Measurements from ENCODE around the gene PIGZ. TPM values are rescaled to one million over a fixed set of nuclear protein-coding genes. Genes with fewer than 3 reads are reported as not detected.

PIGZ gene
- total and polyA plus RNA-seq, 8 donors = 1.2 to 125 (median 5.4) TPM

- no peak for DNase-seq
Measured at GRCh38 chr3:196965112-196965803, 3.4 kb downstream of the PIGZ start.

DNA sequence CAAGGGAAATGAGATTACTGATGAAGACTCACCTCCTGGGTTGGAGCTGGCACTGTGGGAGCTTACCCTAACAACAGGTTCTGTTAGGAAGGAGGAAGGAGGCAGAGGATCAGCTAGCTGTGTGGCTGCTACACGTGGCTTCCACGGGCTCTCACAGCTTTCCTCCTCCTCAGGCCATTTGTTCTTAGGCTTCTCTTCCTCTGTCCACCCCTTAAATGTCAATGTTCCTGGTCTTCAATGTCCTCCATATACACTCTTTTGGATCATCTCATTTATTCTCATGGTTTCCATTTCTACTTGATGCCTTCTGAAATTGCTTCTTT lies 5.0 kb downstream of the PIGZ start:
- 71 to 97% (median 86%) methylated on average over 2 of the region's 2 CpGs for WGBS, 5 donors
- DNase-seq = no peak
- H3K4me1 ChIP-seq = peaks cover 7 to 35% (median 17%) of the 10 kb centered on the region in 4 donors
- intact Hi-C loops (cut with DNase I; ENCODE audit: low total_unique reads) = loop anchor here (10.0 kb wide), 1 partner anchor 129 kb away; no protein-coding TSS in a partner anchor
- no peaks in the 10 kb centered on the region for H3K9me3 ChIP-seq
- H3K36me3 ChIP-seq = peaks cover 0 to 10% (median 5%) of the 10 kb centered on the region in 4 donors
- no peak overlapping the region for H3K4me3 ChIP-seq
- no peak for TF ChIP-seq POLR2A (IDR thresholded peaks at IDR 0.05)
- no peak for TF ChIP-seq POLR2AphosphoS5 (IDR thresholded peaks at IDR 0.05)
- TF ChIP-seq CTCF (IDR thresholded peaks at IDR 0.05) = no peak
- no peak for TF ChIP-seq EP300 (IDR thresholded peaks at IDR 0.05)
- H3K27me3 ChIP-seq = no peaks in the 10 kb centered on the region
- no peak overlapping the region for H3K27ac ChIP-seq

More at GRCh38 chr3:196965112-196965803, 3.4 kb downstream of the PIGZ start:
- Histone ChIP-seq H3K27me3 (no peaks in the 10 kb centered on the region), H3K27ac (no peak overlapping the region), H3K4me1 (peaks cover 7 to 48% (median 24%) of the 10 kb centered on the region in 4 donors), H3K4me3 (no peak overlapping the region), H3K36me3 (peaks cover 0 to 10% (median 5%) of the 10 kb centered on the region in 4 donors), H3K9me3 (no peaks in the 10 kb centered on the region)
- WGBS, 5 donors = 89 to 95% (median 92%) methylated on average over 11 of the region's 11 CpGs
- TF ChIP-seq POLR2AphosphoS5 (IDR thresholded peaks at IDR 0.05) = no peak
- no peak for TF ChIP-seq POLR2A (IDR thresholded peaks at IDR 0.05)
- TF ChIP-seq CTCF (IDR thresholded peaks at IDR 0.05) = no peak
- TF ChIP-seq EP300 (IDR thresholded peaks at IDR 0.05) = no peak
- intact Hi-C loops (cut with DNase I; ENCODE audit: low total_unique reads) = loop anchor here (10.0 kb wide), 1 partner anchor 130 kb away; no protein-coding TSS in a partner anchor

GRCh38 chr3:196962930-196963630 lies 5.6 kb downstream of the PIGZ start:
- Histone ChIP-seq H3K4me1 (peaks cover 5 to 30% (median 13%) of the 10 kb centered on the region in 4 donors), H3K9me3 (no peaks in the 10 kb centered on the region), H3K27ac (no peak overlapping the region), H3K4me3 (no peak overlapping the region), H3K36me3 (peaks cover 0 to 10% (median 5%) of the 10 kb centered on the region in 4 donors), H3K27me3 (no peaks in the 10 kb centered on the region)
- 81 to 90% (median 84%) methylated on average over 10 of the region's 10 CpGs for WGBS, 5 donors
- DNase-seq = no peak
- no peak for TF ChIP-seq CTCF (IDR thresholded peaks at IDR 0.05)
- TF ChIP-seq EP300 (IDR thresholded peaks at IDR 0.05) = no peak
- TF ChIP-seq POLR2A (IDR thresholded peaks at IDR 0.05) = no peak
- no peak for TF ChIP-seq POLR2AphosphoS5 (IDR thresholded peaks at IDR 0.05)
- intact Hi-C loops (cut with DNase I; ENCODE audit: low total_unique reads) = loop anchor here (10.0 kb wide), 1 partner anchor 128 kb away; no protein-coding TSS in a partner anchor

GRCh38 chr3:196962108-196962929 lies 6.3 kb downstream of the PIGZ start:
- peak in 1 of 2 donors; percentile 76 for DNase-seq
- intact Hi-C loops (cut with DNase I; ENCODE audit: low total_unique reads) = loop anchor here (10.0 kb wide), 1 partner anchor 128 kb away; no protein-coding TSS in a partner anchor
- H3K4me1 ChIP-seq = peaks cover 0 to 23% (median 6%) of the 10 kb centered on the region in 4 donors
- 28 to 56% (median 53%) methylated on average over 9 of the region's 9 CpGs for WGBS, 5 donors
- H3K27ac ChIP-seq = peak overlapping the region in 1 of 5 donors; percentile 66
- H3K36me3 ChIP-seq = peaks cover 0 to 10% (median 5%) of the 10 kb centered on the region in 4 donors
- no peaks in the 10 kb centered on the region for H3K27me3 ChIP-seq
- no peak overlapping the region for H3K4me3 ChIP-seq
- TF ChIP-seq CTCF (IDR thresholded peaks at IDR 0.05) (no peak), EP300 (IDR thresholded peaks at IDR 0.05) (no peak), POLR2A (IDR thresholded peaks at IDR 0.05) (no peak), POLR2AphosphoS5 (IDR thresholded peaks at IDR 0.05) (no peak)
- no peaks in the 10 kb centered on the region for H3K9me3 ChIP-seq
